Left ventricle myocardium inferior (tissue), 1 donor: ENCODE results near the gene SLC6A9. TPM values are rescaled to one million over a fixed set of nuclear protein-coding genes. Genes with fewer than 3 reads are reported as not detected.
A peak's percentile ranks its signal among the peaks of the same experiment; 100 is the strongest.

Source experiments
- DNase-seq: peaks from one replicate; pipeline ENCODE4 v3.0.0-alpha.2; 2020
- H3K27ac ChIP-seq: fragments of 200-600 bp; replicated peaks from 2 replicates; pipeline ENCODE4 v1.8.0; 2021
- H3K27me3 ChIP-seq: fragments of 200-600 bp; 2 replicates; pipeline ENCODE4 v1.8.0; 2021; ENCODE audit warnings: low read depth
- H3K36me3 ChIP-seq: fragments of 200-600 bp; 2 replicates; pipeline ENCODE4 v1.8.0; 2021
- H3K4me1 ChIP-seq: fragments of 200-600 bp; 2 replicates; pipeline ENCODE4 v1.8.0; 2021
- H3K4me3 ChIP-seq: fragments of 200-600 bp; 2 replicates; pipeline ENCODE4 v1.8.0; 2021; ENCODE audit warnings: mild to moderate bottlenecking, moderate library complexity
- H3K9me3 ChIP-seq: fragments of 200-600 bp; replicated peaks from 2 replicates; pipeline ENCODE4 v1.8.0; 2021
- CTCF ChIP-seq: fragments of 200-600 bp; IDR thresholded peaks from 2 replicates; pipeline ENCODE4 v1.8.0; 2021; ENCODE audit warnings: antibody characterized with exemption, mild to moderate bottlenecking, borderline replicate concordance
- intact Hi-C: fragments of 100-400 bp; cut with micrococcal nuclease; formaldehyde crosslinking; loops from one replicate; pipeline ENCODE4 v1.11.0; 2022
- total RNA-seq: library from RNA; stranded (reverse); fragmentation: NEBNext Ultra II Directional; extraction: Animal tissue kit (Norgen Biotek cat#: 25700); gene quantifications from one replicate; pipeline ENCODE4 v1.2.1, GENCODE V29; 2021
- donor health status: DM: no; HTN: yes; CAD: no; lungs with severe emphysema.

Gene SLC6A9
- total RNA-seq, 1 donor from 2014 or later, result 1.2 TPM

- DNase-seq, result no peak
- Histone ChIP-seq H3K4me1 (peaks cover 11% of the 10 kb centered on the region), H3K27ac (no peak overlapping the region), H3K27me3 (peaks cover 19% of the 10 kb centered on the region), H3K36me3 (no peaks in the 10 kb centered on the region), H3K4me3 (no peak overlapping the region), H3K9me3 (no peaks in the 10 kb centered on the region)
- intact Hi-C loops, result loop anchor here (10.0 kb wide), 1 partner anchor 276 kb away; no protein-coding TSS in a partner anchor
- TF ChIP-seq CTCF, result no peak
Measured at GRCh38 chr1:44040846-44041245, 9.6 kb upstream of the SLC6A9 start.

GRCh38 chr1:44040418-44040817 lies 9.2 kb upstream of the SLC6A9 start:
- H3K36me3 ChIP-seq, result no peaks in the 10 kb centered on the region
- no peak for DNase-seq
- peaks cover 19% of the 10 kb centered on the region for H3K27me3 ChIP-seq
- peaks cover 15% of the 10 kb centered on the region for H3K4me1 ChIP-seq
- no peak for TF ChIP-seq CTCF
- no peaks in the 10 kb centered on the region for H3K9me3 ChIP-seq
- H3K27ac ChIP-seq, result no peak overlapping the region
- no peak overlapping the region for H3K4me3 ChIP-seq
- intact Hi-C loops, result loop anchor here (10.0 kb wide), 1 partner anchor 276 kb away; no protein-coding TSS in a partner anchor

- TF ChIP-seq CTCF, result no peak
- Histone ChIP-seq H3K4me1 (peaks cover 24% of the 10 kb centered on the region), H3K27ac (no peak overlapping the region), H3K27me3 (peaks cover 16% of the 10 kb centered on the region), H3K36me3 (no peaks in the 10 kb centered on the region), H3K9me3 (no peaks in the 10 kb centered on the region), H3K4me3 (no peak overlapping the region)
- no peak for DNase-seq
- intact Hi-C loops, result no loop called here
Measured at GRCh38 chr1:44038876-44039657, 7.8 kb upstream of the SLC6A9 start.

GRCh38 chr1:44037154-44037553 lies 5.9 kb upstream of the SLC6A9 start:
- no peak for DNase-seq
- Histone ChIP-seq H3K27ac (no peak overlapping the region), H3K4me1 (peaks cover 24% of the 10 kb centered on the region), H3K4me3 (no peak overlapping the region), H3K36me3 (no peaks in the 10 kb centered on the region), H3K27me3 (peaks cover 4% of the 10 kb centered on the region), H3K9me3 (no peaks in the 10 kb centered on the region)
- intact Hi-C loops, result no loop called here
- TF ChIP-seq CTCF, result no peak

GRCh38 chr1:44036409-44037139 lies 5.3 kb upstream of the SLC6A9 start:
- TF ChIP-seq CTCF, result peak; percentile 81
- peak overlapping the region; percentile 50 for H3K27ac ChIP-seq
- H3K27me3 ChIP-seq, result no peaks in the 10 kb centered on the region
- no peaks in the 10 kb centered on the region for H3K36me3 ChIP-seq
- DNase-seq, result peak; percentile 34
- intact Hi-C loops, result no loop called here
- H3K9me3 ChIP-seq, result no peaks in the 10 kb centered on the region
- H3K4me1 ChIP-seq, result peaks cover 25% of the 10 kb centered on the region
- H3K4me3 ChIP-seq, result no peak overlapping the region
